Stimulated activated CD8-positive, alpha-beta memory T cell treated with anti-CD3 and anti-CD28 coated beads, Interleukin-2, amount 100 ng/mL, for 48 hours (primary cell): ENCODE data around the gene KRTAP1-3.
"Not testable (repeated sequence)": the region's sequence is repeated elsewhere in the genome, so short reads cannot be mapped to it uniquely, and the experiment has no call there.

ENCODE experiments used
- DNase-seq, 2 donors: peaks; one replicate each; pipeline ENCODE4 v3.0.0-alpha.2; 2020; ENCODE audit warnings: low read depth in 2 of 2

Gene KRTAP1-3

DNA sequence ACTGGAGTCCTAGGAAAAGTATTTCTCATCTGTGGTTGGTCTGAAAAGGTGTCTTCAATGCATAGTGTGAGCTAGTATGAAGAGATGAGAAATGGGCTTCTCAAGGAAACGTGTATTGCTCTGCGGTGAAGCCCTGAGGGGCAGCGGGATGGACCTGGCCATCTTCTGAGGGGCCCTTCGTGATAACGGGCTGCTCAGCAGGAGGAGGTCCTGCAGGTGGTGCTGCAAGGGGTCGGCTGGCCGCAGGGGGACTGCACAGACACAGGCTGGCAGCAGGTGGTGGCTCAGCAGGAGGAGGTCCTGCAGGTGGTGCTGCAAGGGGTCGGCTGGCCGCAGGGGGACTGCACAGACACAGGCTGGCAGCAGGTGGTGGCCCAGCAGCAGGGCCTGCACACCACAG, 19.9 kb upstream of the KRTAP1-3 start:
- not testable (repeated sequence) for DNase-seq

DNA sequence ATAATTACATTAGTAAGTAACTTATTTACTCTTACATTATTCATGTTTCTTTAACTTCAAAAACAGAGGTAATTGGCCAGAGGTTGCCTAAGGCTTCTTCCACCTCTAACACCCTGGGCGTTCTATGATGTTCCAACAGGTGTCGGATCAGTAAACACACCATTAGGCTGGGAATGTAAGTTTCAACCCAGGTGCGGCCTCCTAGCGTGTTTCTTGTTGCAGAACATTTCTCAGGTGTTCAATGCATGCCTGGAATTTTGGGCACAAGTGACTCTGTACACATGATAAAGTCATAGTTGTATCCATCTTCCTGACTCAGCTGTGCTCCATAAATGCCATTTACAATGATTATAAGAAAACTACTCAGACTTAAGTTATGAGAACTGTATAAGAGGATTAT, 19.4 kb upstream of the KRTAP1-3 start:
- DNase-seq: no peak

DNA sequence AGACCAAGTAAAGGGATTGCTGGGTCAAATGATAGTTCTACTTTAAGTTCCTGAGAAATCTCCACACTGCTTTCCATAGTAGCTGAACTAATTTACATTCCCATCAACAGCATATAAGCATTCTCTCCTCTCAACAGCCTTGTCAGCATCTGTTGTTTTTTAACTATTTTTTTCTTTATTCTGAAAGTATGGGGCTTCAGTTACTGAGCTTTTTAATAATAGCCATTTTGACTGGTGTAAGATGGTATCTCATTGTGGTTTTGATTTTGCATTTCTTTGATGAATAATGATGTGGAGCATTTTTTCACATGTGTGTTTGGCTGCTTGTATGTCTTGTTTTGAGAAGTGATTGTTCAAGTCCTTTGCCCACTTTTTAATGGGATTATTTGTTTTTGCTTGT, 17.9 kb upstream of the KRTAP1-3 start:
- no peak for DNase-seq

DNA sequence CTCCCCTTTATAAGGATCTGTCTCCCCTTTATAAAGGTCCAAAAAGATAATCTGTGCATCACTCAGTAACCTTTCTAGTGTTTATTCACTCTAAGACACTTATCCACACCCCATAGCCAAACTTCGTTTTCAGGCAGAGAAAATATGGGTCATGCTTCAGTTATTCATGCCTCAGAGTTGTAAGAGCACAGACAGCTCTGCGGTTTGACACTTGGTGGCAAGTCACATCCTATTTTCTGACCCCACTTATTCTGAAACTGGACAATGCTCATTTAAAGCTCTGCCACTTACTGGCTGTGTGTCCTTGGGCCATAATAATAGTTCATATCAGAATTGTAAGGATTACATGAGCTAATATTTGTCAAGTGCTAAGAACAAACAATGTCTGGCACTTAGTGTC, 14.4 kb upstream of the KRTAP1-3 start:
- no peak for DNase-seq

DNA sequence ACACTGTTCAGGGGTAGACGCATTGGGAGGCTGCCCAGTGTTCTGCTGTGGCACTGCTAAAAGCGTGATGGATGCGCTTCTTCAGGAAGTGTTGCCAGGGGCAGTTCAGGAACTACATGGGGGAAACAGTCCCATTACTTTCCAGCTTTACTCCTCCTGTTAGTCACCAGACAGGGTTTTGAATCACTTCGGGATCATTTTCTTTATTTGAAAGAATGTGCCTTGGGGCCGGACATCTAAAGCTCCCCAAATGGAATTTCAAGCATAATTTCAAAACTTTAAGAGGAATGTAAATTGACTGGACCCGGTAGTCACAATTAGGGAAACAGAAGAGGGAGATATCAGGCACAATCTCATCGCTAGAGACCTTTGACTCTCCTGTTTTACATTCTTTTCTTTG, 13.8 kb upstream of the KRTAP1-3 start:
- DNase-seq: no peak

DNA sequence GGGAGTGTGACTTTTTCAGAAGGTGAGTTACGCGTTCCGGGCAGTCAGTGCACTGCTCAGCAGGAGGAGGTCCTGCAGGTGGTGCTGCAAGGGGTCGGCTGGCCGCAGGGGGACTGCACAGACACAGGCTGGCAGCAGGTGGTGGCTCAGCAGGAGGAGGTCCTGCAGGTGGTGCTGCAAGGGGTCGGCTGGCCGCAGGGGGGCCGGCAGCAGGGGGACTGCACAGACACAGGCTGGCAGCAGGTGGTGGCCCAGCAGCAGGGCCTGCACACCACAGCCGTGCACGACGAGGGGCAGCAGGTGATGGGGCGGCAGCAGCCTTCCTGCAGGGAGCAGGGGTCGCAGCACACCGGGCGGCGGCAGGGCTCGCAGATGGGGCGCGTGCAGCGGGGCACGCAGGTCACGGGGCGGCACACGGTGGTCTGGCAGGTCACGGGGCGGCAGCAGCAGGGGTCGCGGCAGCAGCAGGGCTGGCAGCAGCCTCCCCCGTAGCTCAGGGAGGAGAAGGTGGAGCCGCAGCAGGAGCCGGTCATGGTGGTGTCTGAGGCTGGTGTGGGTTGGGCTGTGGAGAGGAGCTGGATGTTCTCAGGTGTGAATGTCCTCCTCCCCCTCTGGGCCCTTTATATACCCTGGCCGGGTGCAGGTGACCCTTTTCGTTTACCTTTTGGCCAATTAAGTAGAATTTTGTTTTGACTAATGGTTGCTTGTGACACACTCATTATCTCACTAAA, 12.2 kb upstream of the KRTAP1-3 start, which contains the start of gene KRTAP2-1:
KRTAP2-1 (minus strand) TSS at position 582 of the 731 bp plus-strand sequence; CDS start at position 533, 49 bp downstream.
- not testable (repeated sequence) for DNase-seq

- DNase-seq: no peak
These were observed 8.3 kb upstream of the KRTAP1-3 start for GRCh38 chr17:41042953-41043352.

DNA sequence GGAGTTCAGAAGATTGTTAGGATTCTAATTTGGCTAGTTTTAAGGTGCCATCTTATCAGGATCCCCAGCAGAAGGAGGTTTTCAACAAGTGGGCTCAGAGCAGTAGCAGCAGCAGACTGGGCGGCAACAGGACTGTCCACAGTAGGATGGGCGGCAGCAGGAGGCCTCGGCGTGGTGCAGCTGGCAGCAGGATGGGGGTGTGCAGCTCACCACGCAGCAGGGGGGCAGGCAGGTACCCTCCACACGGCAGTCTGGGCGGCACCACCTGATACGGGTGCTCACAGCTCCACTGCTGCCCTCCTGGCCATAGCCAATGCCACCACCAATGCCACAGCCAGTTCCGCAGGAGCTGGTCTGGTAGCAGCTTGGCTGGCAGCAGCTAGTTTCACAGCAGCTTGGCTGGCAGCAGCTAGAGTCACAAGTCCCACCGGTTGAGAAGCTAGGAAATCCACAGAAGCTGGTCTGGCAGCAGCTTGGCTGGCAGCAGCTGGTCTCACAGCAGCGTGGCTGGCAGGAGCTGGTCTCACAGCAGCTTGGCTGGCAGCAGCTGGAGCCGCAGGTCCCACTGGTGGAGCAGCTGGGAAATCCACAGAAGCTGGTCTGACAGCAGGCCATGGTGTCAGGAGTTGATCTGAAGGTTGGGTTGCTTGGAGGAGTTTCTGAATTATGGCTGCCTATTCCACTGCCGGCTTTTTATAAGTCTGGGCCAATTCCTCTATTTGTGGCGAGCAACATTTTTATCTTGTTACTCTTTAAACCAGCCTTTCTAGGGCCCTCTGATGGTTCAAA, 6.3 kb upstream of the KRTAP1-3 start, which contains the start of gene KRTAP1-1:
KRTAP1-1 (minus strand) TSS at position 668 of the 789 bp plus-strand sequence; CDS start at position 615, 53 bp downstream.
- DNase-seq: not testable (repeated sequence)

DNA sequence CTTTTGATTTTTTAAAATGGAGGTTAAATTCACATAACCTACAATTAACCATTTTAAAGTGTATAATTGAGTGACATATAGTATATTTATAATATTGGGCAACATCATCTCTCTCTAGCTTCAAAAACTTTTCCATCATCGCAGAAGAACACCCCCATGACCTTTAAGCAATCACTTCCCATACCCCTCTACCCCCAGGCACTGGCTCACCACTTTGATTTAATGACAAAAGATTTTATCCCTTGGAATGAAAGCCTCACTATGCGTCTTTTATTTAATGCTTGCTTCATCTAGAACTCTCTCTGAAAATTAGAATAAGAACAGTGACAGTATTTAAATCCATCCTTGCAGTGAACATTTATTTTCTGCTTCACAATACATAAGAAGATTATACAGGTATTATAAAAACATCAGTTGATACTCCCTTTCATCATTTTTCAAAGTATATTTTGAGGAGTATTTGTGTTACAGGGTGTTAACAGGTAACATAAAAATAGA, 3.2 kb upstream of the KRTAP1-3 start:
- no peak for DNase-seq

DNA sequence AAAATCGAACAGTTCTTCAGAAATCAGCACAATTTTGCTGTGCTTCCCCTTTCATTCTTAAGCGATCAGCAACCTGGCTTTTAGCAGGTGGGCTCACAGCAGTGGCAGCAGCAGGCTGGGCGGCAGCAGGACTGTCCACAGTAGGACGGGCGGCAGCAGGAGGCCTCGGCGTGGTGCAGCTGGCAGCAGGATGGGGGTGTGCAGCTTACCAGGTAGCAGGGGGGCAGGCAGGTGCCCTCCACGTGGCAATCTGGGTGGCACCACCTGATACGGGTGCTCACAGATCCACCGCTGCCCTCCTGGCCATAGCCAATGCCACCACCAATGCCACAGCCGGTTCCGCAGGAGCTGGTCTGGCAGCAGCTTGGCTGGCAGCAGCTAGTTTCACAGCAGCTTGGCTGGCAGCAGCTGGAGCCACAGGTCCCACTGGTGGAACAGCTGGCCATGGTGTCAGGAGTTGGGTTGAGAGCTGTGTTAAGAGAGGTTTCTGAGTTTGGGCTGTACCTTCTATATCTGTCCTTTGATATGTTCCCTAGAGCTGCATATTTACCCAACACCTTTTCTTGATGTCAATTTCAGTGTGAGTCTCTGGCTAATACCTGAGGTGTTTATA, 4.9 kb downstream of the KRTAP1-3 start, which contains the start of gene KRTAP1-4:
KRTAP1-4 (minus strand) TSS at position 563 of the 613 bp plus-strand sequence; CDS start at position 446, 117 bp downstream.
- DNase-seq: no peak

GRCh38 chr17:41026715-41027471, 7.8 kb downstream of the KRTAP1-3 start, which contains the start of gene KRTAP1-5:
Gene KRTAP1-5, minus strand, starts transcription at chr17:41027208. Its CDS starts 53 bp downstream, at chr17:41027155.
- no peak for DNase-seq

- no peak for DNase-seq
These were observed 10.0 kb downstream of the KRTAP1-3 start for GRCh38 chr17:41024697-41025096.

DNA sequence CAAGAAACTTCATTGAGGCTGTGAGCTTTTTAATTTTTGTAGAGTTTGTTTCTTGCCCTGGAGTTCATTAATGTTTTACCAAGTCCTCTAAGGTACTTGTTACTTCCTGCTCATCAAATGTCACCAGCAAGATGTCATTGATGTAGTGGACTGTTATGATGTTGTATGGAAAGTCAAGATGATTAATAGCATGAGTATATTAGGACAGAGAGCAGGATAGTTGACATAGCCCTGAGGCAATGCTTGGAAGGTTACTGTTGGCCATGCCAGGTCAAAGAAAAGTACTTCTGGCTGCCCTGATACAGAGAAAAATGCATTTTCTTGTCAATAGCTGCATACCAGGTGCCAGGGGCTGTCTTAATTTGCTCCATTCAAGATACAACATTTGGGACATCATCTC, 14.3 kb downstream of the KRTAP1-3 start:
- DNase-seq: no peak

DNA sequence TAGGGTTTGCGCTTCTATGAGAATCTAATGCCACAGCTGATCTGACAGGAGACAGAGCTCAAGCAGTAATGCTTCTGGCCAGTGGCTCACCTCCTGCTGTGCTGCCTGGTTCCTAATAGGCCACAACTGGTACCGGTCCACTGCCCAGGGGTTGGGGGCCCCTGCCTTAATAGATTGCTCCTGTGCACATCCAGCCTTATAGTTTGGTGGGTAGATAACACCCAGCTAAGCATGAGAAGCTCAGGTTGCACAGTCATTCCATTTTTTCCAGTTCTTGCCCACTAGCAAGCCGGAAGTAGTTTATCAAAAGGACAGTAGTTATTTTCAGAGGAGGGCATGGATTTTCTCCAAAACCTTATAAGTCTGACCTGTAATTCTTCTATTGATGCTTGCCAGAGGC, 15.3 kb downstream of the KRTAP1-3 start:
- no peak for DNase-seq

GRCh38 chr17:41018541-41018940, 16.1 kb downstream of the KRTAP1-3 start:
- no peak for DNase-seq

DNA sequence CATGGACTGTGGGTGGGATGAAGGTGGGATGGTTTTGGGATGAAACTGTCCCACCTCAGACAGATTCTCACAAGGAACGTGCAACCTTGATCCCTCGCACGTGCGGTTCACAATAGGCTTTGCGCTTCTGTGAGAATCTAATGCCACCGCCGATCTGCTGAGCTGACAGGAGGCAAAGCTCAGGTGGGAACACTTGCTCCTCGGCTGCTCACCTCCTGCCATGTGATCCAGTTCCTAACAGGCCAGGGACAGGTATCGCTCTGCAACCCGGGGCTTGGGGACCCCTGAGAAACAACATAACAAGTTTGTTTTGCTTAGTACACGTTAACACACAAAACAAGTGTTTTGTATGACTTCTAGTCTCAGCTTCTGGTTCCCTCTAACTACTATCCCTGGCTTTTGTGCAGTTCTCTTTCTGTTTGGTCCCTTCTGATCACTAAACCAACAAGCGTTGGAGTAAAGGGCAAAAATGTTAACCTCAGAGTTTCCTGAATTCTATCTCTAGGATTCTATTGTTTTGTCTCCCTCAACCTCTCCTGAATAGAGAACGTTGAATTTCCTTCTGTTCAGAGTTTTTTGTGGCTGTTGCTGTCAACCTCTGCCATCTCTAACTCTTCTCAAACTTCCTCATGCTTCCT, 18.0 kb downstream of the KRTAP1-3 start:
- no peak for DNase-seq

- DNase-seq: no peak
These were observed 19.2 kb downstream of the KRTAP1-3 start for GRCh38 chr17:41015454-41015853.

DNA sequence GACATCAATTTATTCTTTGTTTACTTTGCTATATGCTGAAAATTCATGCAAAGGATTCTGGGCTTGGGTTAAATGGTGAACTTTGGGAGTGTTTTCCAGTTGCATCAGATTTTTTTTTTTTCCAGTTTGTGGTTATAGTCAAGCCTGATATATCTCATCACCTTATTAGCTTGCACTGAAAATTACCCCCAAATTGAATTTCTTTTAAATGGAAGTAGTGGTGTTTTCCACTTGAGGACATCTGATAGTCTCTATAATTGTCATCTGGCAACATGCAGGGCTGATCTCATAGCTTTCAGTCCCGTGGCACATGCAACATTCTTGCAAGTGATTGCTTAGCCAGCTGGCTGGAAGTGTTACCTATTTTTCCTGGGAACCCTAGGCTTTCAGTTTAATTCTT, 21.1 kb downstream of the KRTAP1-3 start:
- no peak for DNase-seq

GRCh38 chr17:41013181-41013580, 21.5 kb downstream of the KRTAP1-3 start:
- DNase-seq: no peak

- DNase-seq: no peak
These were observed 22.2 kb downstream of the KRTAP1-3 start for GRCh38 chr17:41012326-41013120.
